ENCODE data around the gene GRIA4.

GRCh38 chr11:105611572-105612441, 1.9 kb downstream of the GRIA4 start:
- no peak for TF ChIP-seq CTCF (IDR thresholded peaks at IDR 0.05)
- no peak for TF ChIP-seq SREBF2 (IDR thresholded peaks at IDR 0.05)
- TF ChIP-seq CHD2 (IDR thresholded peaks at IDR 0.05; ENCODE audit: low read length, partially characterized antibody), result no peak
- TF ChIP-seq REST (IDR thresholded peaks at IDR 0.05), result no peak
- no peak for TF ChIP-seq EP300 (IDR thresholded peaks at IDR 0.05)
- no peak for TF ChIP-seq POLR2A (IDR thresholded peaks at IDR 0.05; ENCODE audit: low read length)
- TF ChIP-seq RFX5 (IDR thresholded peaks at IDR 0.05), result no peak
- no peak for TF ChIP-seq USF2 (IDR thresholded peaks at IDR 0.05)

Measured in A549 (cell line).